ENCODE measurements around the gene ARHGAP33.
"Not testable (repeated sequence)": the region's sequence is repeated elsewhere in the genome, so short reads cannot be mapped to it uniquely, and the experiment has no call there.

The ARHGAP33 gene

DNA sequence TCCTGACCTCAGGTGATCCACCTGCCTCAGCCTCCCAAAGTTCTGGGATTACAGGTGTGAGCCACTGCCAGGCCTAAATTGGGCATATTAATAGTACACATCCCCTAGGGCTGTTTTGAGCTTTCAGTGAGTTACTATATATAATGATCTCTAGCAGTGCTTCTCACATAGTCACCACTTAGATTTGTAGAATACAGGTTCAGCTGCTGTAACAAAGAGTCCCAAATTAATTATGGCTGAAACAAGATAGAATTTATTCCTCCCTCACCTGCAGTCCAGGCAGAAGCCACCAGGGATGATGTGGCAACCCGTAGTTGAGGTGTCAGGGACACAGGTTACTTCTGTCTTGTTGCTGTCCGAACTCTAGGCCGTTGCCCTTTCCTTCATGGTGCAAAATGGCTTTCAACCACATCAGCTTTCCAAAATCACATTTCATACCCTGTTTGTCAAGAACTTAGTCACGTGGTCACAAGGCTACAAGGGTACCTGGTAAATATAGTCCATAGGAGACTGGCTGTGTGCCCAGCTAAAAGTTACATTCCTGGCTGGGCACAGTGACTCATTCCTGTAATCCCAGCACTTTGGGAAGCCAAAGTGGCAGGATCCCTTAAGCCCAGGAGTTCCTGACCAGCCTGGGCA lies 14.5 kb upstream of the ARHGAP33 start:
- H3K27ac ChIP-seq (ENCODE audit: low read length): no peak overlapping the region
- no peak overlapping the region for H3K9ac ChIP-seq (ENCODE audit: low read depth, low read length)
- H3K27me3 ChIP-seq (ENCODE audit: insufficient read depth, low read length): peaks cover 5% of the 10 kb centered on the region; the same call in 1 of the 2 replicates
- no peaks in the 10 kb centered on the region; the same call in 1 of the 2 replicates for H3K4me1 ChIP-seq (ENCODE audit: insufficient read depth, low read length)
- peaks cover 30% of the 10 kb centered on the region for H3K36me3 ChIP-seq (ENCODE audit: insufficient read depth, low read depth, low read length)
- H3K9me3 ChIP-seq (ENCODE audit: insufficient read depth, low read depth, low read length): no peaks in the 10 kb centered on the region
- H3K4me3 ChIP-seq (ENCODE audit: low read length): no peak overlapping the region

DNA sequence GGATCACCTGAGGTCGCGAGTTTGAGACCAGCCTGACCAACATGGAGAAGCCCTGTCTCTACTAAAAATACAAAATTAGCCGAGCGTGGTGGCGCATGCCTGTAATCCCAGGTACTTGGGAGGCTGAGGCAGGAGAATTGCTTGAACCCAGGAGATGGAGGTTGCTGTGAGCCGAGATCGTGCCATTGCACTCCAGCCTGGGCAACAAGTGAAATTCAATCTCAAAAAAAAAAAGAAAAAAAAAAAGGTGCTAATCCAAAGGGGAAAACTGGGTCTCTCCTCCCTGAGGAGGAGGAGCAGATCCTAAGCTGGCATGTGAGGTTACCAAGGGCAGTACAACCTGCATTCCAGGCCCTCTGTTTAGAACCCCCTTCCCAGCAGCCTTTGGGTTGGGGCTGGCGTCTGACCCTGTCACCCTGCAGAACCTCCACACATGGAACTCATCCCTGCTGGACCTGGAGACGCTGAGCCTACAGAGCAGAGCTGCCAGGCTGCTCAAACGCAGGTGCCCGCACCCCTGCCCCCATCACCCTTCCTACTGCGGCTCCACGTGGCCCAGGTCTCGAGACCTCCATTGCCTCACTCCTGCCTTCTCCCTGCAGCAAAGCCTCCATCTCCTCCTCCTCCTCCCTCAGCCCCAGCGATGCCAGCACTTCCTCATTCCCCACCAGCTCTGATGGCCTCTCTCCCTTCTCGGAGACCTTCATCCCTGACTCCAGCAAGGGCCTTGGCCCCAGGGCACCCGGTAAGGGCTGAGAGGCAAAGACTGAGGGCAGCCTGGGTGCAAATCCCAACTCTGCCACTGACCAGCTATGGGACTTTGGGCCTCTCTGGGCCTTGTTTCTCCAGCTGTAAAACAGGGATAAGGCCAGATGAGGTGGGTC lies 10.7 kb upstream of the ARHGAP33 start:
- H3K9ac ChIP-seq (ENCODE audit: low read depth, low read length): no peak overlapping the region
- no peaks in the 10 kb centered on the region for H3K9me3 ChIP-seq (ENCODE audit: insufficient read depth, low read depth, low read length)
- peaks cover 33% of the 10 kb centered on the region for H3K36me3 ChIP-seq (ENCODE audit: insufficient read depth, low read depth, low read length)

GRCh38 chr19:35766571-35767104 lies 8.7 kb upstream of the ARHGAP33 start:
- no peak overlapping the region for H3K4me3 ChIP-seq (ENCODE audit: low read length)
- no peaks in the 10 kb centered on the region for H3K9me3 ChIP-seq (ENCODE audit: insufficient read depth, low read depth, low read length)
- H3K27me3 ChIP-seq (ENCODE audit: insufficient read depth, low read length): no peaks in the 10 kb centered on the region; the same call in 1 of the 2 replicates
- no peaks in the 10 kb centered on the region; the same call in 1 of the 2 replicates for H3K4me1 ChIP-seq (ENCODE audit: insufficient read depth, low read length)
- H3K27ac ChIP-seq (ENCODE audit: low read length): no peak overlapping the region
- no peak overlapping the region for H3K9ac ChIP-seq (ENCODE audit: low read depth, low read length)
- peaks cover 21% of the 10 kb centered on the region for H3K36me3 ChIP-seq (ENCODE audit: insufficient read depth, low read depth, low read length)

More for the DNA sequence above, 10.7 kb upstream of the ARHGAP33 start:
- no peak overlapping the region for H3K4me3 ChIP-seq (ENCODE audit: low read length)
- H3K4me1 ChIP-seq (ENCODE audit: insufficient read depth, low read length): no peaks in the 10 kb centered on the region; the same call in 1 of the 2 replicates
- no peaks in the 10 kb centered on the region for H3K27me3 ChIP-seq (ENCODE audit: insufficient read depth, low read length)
- no peak overlapping the region for H3K27ac ChIP-seq (ENCODE audit: low read length)

DNA sequence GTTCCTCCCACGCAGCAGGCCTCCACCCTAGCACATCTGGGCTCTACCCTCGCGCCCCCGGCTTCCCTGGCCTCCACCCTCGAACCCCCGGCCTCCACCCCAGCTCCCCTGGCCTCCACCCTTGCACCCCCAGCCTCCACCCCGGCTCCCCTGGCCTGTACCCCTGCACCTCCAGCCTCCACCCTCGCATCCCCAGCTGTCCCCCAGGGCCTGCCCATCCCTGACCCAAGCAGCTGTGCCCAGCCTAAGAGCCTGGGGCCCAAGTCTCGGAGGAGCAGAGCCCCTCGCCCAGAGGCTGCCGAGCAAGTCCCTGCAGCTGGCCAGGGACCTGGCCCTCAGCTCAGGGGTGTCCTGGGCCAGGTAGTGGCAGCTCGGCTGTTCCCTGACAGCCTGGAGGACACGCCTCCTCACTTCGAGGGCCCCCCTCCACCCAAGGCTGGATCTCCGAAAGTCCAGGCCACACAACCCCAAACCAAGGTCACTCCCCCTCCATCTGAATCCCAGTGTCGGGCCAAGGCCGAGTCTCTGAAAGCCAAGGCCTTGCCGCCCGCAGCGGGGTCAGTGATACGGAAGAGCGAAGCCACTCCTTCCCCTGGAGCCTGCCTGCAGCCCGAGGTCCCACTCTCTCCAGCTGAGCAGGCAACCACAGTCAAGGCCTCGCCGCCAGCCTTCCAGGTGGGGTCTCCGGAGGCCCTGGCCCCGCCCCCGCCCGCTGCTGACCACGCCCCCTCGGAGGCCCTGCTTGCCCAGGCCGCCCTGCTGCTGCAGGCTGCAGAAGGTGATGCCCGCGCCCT lies 7.9 kb upstream of the ARHGAP33 start:
- H3K27me3 ChIP-seq (ENCODE audit: insufficient read depth, low read length): peaks cover under 1% of the 10 kb centered on the region; the same call in 1 of the 2 replicates
- no peak overlapping the region for H3K4me3 ChIP-seq (ENCODE audit: low read length)
- H3K36me3 ChIP-seq (ENCODE audit: insufficient read depth, low read depth, low read length): peaks cover 13% of the 10 kb centered on the region
- H3K27ac ChIP-seq (ENCODE audit: low read length): no peak overlapping the region
- H3K9ac ChIP-seq (ENCODE audit: low read depth, low read length): no peak overlapping the region
- H3K4me1 ChIP-seq (ENCODE audit: insufficient read depth, low read length): no peaks in the 10 kb centered on the region; the same call in 1 of the 2 replicates
- H3K9me3 ChIP-seq (ENCODE audit: insufficient read depth, low read depth, low read length): no peaks in the 10 kb centered on the region

- Histone ChIP-seq H3K27ac (ENCODE audit: low read length) (no peak overlapping the region), H3K27me3 (ENCODE audit: insufficient read depth, low read length) (peaks cover 6% of the 10 kb centered on the region), H3K36me3 (ENCODE audit: insufficient read depth, low read depth, low read length) (peaks cover 13% of the 10 kb centered on the region), H3K4me1 (ENCODE audit: insufficient read depth, low read length) (no peaks in the 10 kb centered on the region; the same call in 1 of the 2 replicates), H3K4me3 (ENCODE audit: low read length) (no peak overlapping the region), H3K9me3 (ENCODE audit: insufficient read depth, low read depth, low read length) (no peaks in the 10 kb centered on the region), H3K9ac (ENCODE audit: low read depth, low read length) (no peak overlapping the region)
These were observed 7.3 kb upstream of the ARHGAP33 start for GRCh38 chr19:35768082-35768421.

GRCh38 chr19:35772362-35772761 lies 3.0 kb upstream of the ARHGAP33 start:
- not testable (repeated sequence) for H3K9me3 ChIP-seq (ENCODE audit: insufficient read depth, low read depth, low read length); H3K9ac ChIP-seq (ENCODE audit: low read depth, low read length); H3K27ac ChIP-seq (ENCODE audit: low read length); H3K36me3 ChIP-seq (ENCODE audit: insufficient read depth, low read depth, low read length); H3K4me3 ChIP-seq (ENCODE audit: low read length); H3K4me1 ChIP-seq (ENCODE audit: insufficient read depth, low read length)
- H3K27me3 ChIP-seq (ENCODE audit: insufficient read depth, low read length): peaks cover 29% of the 10 kb centered on the region

GRCh38 chr19:35773020-35773806 lies 2.2 kb upstream of the ARHGAP33 start:
- H3K9ac ChIP-seq (ENCODE audit: low read depth, low read length): no peak overlapping the region
- H3K36me3 ChIP-seq (ENCODE audit: insufficient read depth, low read depth, low read length): peaks cover 5% of the 10 kb centered on the region
- H3K27ac ChIP-seq (ENCODE audit: low read length): no peak overlapping the region
- no peak overlapping the region for H3K4me3 ChIP-seq (ENCODE audit: low read length)
- H3K4me1 ChIP-seq (ENCODE audit: insufficient read depth, low read length): peaks cover 8% of the 10 kb centered on the region; the same call in 1 of the 2 replicates
- H3K27me3 ChIP-seq (ENCODE audit: insufficient read depth, low read length): peaks cover 38% of the 10 kb centered on the region
- H3K9me3 ChIP-seq (ENCODE audit: insufficient read depth, low read depth, low read length): no peaks in the 10 kb centered on the region

GRCh38 chr19:35774274-35775045 lies 904 bp upstream of the ARHGAP33 start:
- Histone ChIP-seq H3K27ac (ENCODE audit: low read length) (no peak overlapping the region), H3K9me3 (ENCODE audit: insufficient read depth, low read depth, low read length) (no peaks in the 10 kb centered on the region), H3K4me1 (ENCODE audit: insufficient read depth, low read length) (peaks cover 8% of the 10 kb centered on the region; the same call in 1 of the 2 replicates), H3K4me3 (ENCODE audit: low read length) (peak overlapping the region; percentile 67; the same call in 1 of the 2 replicates), H3K9ac (ENCODE audit: low read depth, low read length) (no peak overlapping the region), H3K27me3 (ENCODE audit: insufficient read depth, low read length) (peaks cover 40% of the 10 kb centered on the region), H3K36me3 (ENCODE audit: insufficient read depth, low read depth, low read length) (no peaks in the 10 kb centered on the region)

DNA sequence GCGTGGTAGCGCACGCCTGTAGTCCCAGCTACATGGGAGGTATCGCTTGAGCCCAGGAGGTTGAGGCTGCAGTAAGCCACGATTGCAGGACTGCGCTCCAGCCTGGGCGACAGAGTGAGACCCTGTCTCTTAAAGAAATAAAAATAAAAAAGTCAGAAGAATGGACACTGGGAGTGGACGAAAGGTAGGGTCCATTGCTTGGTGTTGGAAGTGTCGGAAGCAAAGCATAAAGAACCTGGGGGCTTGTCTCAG lies 392 bp upstream of the ARHGAP33 start:
- Histone ChIP-seq H3K27me3 (ENCODE audit: insufficient read depth, low read length) (peaks cover 40% of the 10 kb centered on the region), H3K36me3 (ENCODE audit: insufficient read depth, low read depth, low read length) (no peaks in the 10 kb centered on the region), H3K4me3 (ENCODE audit: low read length) (peak overlapping the region; percentile 67; the same call in 1 of the 2 replicates), H3K4me1 (ENCODE audit: insufficient read depth, low read length) (peaks cover 8% of the 10 kb centered on the region; the same call in 1 of the 2 replicates), H3K9me3 (ENCODE audit: insufficient read depth, low read depth, low read length) (no peaks in the 10 kb centered on the region), H3K9ac (ENCODE audit: low read depth, low read length) (no peak overlapping the region), H3K27ac (ENCODE audit: low read length) (no peak overlapping the region)

GRCh38 chr19:35776102-35776788 lies 881 bp downstream of the ARHGAP33 start:
- no peaks in the 10 kb centered on the region for H3K9me3 ChIP-seq (ENCODE audit: insufficient read depth, low read depth, low read length)
- H3K9ac ChIP-seq (ENCODE audit: low read depth, low read length): peak overlapping the region; percentile 16; the same call in 1 of the 2 replicates
- H3K27me3 ChIP-seq (ENCODE audit: insufficient read depth, low read length): peaks cover 40% of the 10 kb centered on the region
- H3K4me3 ChIP-seq (ENCODE audit: low read length): peak overlapping the region; percentile 67
- no peaks in the 10 kb centered on the region for H3K36me3 ChIP-seq (ENCODE audit: insufficient read depth, low read depth, low read length)
- peaks cover 8% of the 10 kb centered on the region; the same call in 1 of the 2 replicates for H3K4me1 ChIP-seq (ENCODE audit: insufficient read depth, low read length)
- H3K27ac ChIP-seq (ENCODE audit: low read length): no peak overlapping the region
